Measurements from ENCODE around the gene ANKS1B. TPM values are rescaled to one million over a fixed set of nuclear protein-coding genes. Genes with fewer than 3 reads are reported as not detected.

The ANKS1B gene
- total and polyA plus RNA-seq, 4 donors = 0.03 to 3.4 (median 0.53) TPM

DNA sequence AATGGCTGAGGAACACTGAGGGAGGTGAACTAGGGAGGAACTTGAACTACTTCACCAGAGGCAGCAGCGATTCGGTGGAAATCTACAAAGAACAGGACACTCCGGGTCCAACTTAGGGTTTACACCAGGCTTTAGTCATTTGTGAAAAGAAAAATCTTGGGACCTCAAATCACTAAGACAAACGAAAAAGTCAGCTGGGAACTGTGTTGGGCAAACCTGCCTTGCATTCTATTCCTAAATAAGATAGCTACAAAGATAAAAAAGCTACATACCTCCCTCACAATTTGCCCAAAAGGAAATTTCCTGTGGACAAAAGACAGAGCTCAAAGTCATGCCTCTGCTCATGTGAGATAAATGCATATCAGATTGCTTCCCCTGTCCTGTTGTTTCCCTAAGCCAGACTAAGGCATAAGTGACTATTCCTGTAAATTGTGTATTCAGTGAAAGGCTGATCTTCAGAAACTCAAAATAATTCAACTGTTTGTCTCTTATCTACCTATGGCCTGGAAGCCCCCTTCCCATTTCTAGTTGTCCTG, 1233.1 kb downstream of the ANKS1B start (continued):
- TF ChIP-seq GABPA (IDR thresholded peaks at IDR 0.05 in 1 of 2, conservative IDR thresholded peaks at IDR 0.05 in 1 of 2) (no peak), FOXA2 (IDR thresholded peaks at IDR 0.05) (no peak), RAD21 (IDR thresholded peaks at IDR 0.05) (no peak)
- TF ChIP-seq, protein P1, sequence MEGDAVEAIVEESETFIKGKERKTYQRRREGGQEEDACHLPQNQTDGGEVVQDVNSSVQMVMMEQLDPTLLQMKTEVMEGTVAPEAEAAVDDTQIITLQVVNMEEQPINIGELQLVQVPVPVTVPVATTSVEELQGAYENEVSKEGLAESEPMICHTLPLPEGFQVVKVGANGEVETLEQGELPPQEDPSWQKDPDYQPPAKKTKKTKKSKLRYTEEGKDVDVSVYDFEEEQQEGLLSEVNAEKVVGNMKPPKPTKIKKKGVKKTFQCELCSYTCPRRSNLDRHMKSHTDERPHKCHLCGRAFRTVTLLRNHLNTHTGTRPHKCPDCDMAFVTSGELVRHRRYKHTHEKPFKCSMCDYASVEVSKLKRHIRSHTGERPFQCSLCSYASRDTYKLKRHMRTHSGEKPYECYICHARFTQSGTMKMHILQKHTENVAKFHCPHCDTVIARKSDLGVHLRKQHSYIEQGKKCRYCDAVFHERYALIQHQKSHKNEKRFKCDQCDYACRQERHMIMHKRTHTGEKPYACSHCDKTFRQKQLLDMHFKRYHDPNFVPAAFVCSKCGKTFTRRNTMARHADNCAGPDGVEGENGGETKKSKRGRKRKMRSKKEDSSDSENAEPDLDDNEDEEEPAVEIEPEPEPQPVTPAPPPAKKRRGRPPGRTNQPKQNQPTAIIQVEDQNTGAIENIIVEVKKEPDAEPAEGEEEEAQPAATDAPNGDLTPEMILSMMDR (IDR thresholded peaks at IDR 0.05; ENCODE audit: low read depth, low read length, missing input control) = no peak

GRCh38 chr12:98750511-98750910, 1234.2 kb downstream of the ANKS1B start:
- no peak for DNase-seq (ENCODE audit: low spot score)
- peaks cover 0 to 9% (median 4%) of the 10 kb centered on the region in 4 donors for H3K27me3 ChIP-seq (ENCODE audit: control insufficient read depth in 4 of 4, insufficient read depth in 4 of 4, low read length in 3 of 4)
- H3K9me3 ChIP-seq (ENCODE audit: control insufficient read depth in 4 of 4, low read length in 3 of 4) = no peaks in the 10 kb centered on the region
- 83% methylated on average over 9 of the region's 9 CpGs for WGBS
- no peak for TF ChIP-seq HNF4G (IDR thresholded peaks at IDR 0.05)
- no peak for TF ChIP-seq REST (IDR thresholded peaks at IDR 0.05)
- TF ChIP-seq, protein P2, sequence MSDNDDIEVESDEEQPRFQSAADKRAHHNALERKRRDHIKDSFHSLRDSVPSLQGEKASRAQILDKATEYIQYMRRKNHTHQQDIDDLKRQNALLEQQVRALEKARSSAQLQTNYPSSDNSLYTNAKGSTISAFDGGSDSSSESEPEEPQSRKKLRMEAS (IDR thresholded peaks at IDR 0.05) = no peak
- no peak for TF ChIP-seq EGR1 (IDR thresholded peaks at IDR 0.05; ENCODE audit: low read depth in 2 of 2)
- no peak for TF ChIP-seq FOXA2 (IDR thresholded peaks at IDR 0.05)
- TF ChIP-seq YY1 (IDR thresholded peaks at IDR 0.05) = no peak
- TF ChIP-seq ZBTB33 (IDR thresholded peaks at IDR 0.05) = no peak
- TF ChIP-seq TAF1 (conservative IDR thresholded peaks at IDR 0.05) = no peak
- TF ChIP-seq HNF4A (conservative IDR thresholded peaks at IDR 0.05) = no peak
- TF ChIP-seq NR2F2 (IDR thresholded peaks at IDR 0.05) = no peak
- TF ChIP-seq, protein P1 (IDR thresholded peaks at IDR 0.05; ENCODE audit: low read depth, low read length, missing input control) = no peak
- TF ChIP-seq FOXA1 (IDR thresholded peaks at IDR 0.05) = no peak
- no peak for TF ChIP-seq RXRA (IDR thresholded peaks at IDR 0.05)
- no peak for TF ChIP-seq RAD21 (IDR thresholded peaks at IDR 0.05)
- TF ChIP-seq JUND (IDR thresholded peaks at IDR 0.05) = no peak
- no peak for TF ChIP-seq ATF3 (IDR thresholded peaks at IDR 0.05)
- no peak for TF ChIP-seq GABPA (IDR thresholded peaks at IDR 0.05 in 1 of 2, conservative IDR thresholded peaks at IDR 0.05 in 1 of 2)
- TF ChIP-seq SP1 (IDR thresholded peaks at IDR 0.05) = no peak
- no peaks in the 10 kb centered on the region for H3K36me3 ChIP-seq (ENCODE audit: control insufficient read depth in 4 of 4, insufficient read depth in 3 of 4, low read depth in 1 of 4, low read length in 3 of 4)
- H3K4me1 ChIP-seq (ENCODE audit: control insufficient read depth in 4 of 4, insufficient read depth in 4 of 4, low read length in 3 of 4) = peaks cover 0 to 8% (median 6%) of the 10 kb centered on the region in 4 donors
- H3K9ac ChIP-seq (ENCODE audit: low read depth in 1 of 2, low read length in 2 of 2) = no peak overlapping the region
- no peak overlapping the region for H3K4me3 ChIP-seq (ENCODE audit: low read depth in 1 of 3, low read length in 3 of 3)
- H3K27ac ChIP-seq (ENCODE audit: low read depth in 1 of 2, low read length in 2 of 2) = no peak overlapping the region
